Fibroblast of the conjunctiva (primary cell): Measurements from ENCODE around the gene TRAPPC2B.
"Not testable (repeated sequence)": the region's sequence is repeated elsewhere in the genome, so short reads cannot be mapped to it uniquely, and the experiment has no call there.

ENCODE experiments used
- DNase-seq: peaks from one replicate; pipeline ENCODE4 v3.0.0-alpha.2; 2010; ENCODE audit warnings: low read depth

Gene TRAPPC2B

DNA sequence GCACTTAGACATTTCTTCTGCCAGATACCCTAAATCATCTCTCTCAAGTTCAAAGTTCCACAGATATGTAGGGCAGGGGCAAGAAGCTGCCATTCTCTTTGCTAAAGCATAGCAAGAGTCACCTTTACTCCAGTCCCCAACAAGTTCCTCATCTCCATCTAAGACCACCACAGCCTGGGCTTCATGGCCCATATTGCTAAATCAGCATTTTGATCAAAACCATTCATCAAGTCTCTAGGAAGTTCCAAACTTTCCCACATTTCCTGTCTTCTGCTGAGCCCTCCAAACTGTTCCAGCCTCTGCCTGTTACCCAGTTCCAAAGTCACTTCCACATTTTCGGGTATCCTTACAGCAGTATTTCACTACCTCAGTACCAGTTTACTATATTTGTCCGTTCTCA is 11.3 kb downstream of the TRAPPC2B start:
- DNase-seq = not testable (repeated sequence)

DNA sequence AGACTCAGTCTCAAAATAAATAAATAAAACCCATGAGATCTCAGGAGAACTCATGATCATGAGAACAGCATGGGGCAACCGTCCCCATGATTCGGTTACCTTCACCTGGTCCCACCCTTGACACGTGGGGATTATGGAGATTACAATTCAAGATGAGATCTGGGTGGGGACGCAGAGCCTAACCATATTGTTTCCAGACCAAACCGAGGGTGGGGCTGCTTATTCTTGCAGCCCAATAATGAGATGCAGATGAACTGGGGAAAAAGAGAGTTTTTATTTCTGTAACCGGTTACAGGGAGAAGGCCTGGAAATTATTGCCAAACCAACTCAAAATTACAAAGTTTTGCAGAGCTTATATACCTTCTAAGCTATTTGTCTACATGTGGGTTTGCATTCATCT is 12.8 kb downstream of the TRAPPC2B start:
- no peak for DNase-seq

DNA sequence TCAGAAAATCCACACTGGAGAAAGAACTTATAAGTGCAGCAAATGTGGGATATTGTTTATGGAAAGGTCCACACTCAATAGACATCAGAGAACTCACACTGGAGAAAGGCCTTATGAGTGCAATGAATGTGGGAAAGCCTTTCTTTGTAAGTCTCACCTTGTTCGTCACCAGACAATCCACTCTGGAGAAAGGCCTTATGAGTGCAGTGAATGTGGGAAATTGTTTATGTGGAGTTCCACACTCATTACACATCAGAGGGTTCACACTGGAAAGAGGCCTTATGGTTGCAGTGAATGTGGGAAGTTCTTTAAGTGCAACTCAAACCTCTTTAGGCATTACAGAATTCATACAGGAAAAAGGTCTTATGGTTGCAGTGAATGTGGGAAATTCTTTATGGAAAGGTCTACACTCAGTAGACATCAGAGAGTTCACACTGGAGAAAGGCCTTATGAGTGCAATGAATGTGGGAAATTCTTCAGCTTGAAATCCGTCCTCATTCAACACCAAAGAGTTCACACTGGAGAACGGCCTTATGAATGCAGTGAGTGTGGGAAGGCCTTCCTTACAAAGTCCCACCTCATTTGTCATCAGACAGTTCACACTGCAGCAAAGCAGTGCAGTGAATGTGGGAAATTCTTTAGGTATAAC is 14.3 kb downstream of the TRAPPC2B start:
- no peak for DNase-seq

DNA sequence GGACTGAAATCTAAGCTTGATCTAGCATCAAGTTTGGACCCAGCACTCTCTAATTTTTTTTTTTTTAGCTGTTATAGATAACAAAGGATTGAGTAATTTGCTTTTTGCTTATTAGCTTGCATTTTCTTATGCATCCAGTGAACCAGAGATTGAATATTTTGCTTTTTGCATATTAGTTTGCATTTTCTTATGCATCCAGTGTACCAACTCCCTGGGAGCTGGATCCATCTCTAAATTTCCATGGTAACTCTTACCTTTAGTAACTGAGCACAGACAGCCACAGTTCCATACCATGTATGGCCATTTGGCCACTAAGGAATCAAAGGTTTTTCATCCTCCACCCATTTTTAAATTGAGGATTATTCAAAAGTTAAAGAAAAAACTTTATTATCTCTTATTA is 17.6 kb downstream of the TRAPPC2B start:
- no peak for DNase-seq

DNA sequence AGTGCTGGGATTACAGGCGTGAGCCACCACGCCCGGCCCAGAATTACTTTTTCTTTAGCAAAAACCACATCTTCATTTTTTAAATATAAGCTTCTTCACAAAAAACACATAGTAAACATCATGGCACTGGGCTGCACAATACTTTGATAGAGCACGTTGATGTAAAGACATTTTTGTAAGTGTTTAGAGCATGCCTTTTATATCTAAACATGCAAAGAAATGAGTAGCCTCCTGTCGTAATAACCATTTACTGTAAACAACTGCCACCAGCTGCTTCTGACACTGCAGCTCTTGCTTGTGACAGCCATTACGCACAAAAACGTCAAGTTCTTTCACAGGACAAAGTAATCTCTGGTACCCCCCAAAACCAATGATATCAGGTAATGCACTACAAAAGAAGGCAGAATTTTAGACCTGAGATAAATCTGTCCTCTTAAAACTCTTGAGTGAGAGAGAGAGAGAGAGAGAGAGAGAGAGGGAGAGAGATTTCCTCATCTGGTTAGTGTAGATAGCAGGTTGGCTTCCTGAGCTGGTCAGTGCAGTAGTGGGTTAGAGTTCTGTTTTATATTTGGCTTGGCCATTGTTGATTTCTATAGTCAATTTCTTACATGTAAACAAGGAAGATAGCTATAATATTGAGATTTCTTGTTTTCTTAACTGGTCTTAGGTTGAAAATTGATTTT is 19.6 kb downstream of the TRAPPC2B start:
- DNase-seq = no peak

DNA sequence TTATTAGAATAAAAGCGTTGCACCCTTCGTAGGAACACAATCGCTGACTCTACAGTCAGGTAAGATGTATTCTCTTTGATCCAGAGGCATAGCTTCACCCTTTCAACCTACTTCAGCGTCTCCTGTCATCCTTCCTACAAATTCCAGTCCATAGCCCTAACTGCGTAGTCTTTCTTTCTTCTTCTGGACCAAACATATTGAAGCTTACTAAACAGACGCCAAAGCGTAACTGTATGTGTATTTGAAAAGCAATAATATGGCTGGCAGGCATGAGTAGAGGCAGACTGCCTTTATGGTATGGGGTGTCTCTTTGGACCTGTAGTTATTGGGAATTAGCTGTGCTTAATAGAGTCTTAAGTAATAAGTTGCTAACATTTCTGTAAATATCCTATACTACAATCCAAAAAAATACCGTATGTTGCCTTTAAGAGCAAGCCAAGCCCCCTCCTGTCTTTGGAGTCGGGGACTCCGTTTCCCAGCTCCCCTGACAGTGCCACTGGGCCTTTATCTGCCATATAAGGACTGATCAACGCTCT is 25.9 kb downstream of the TRAPPC2B start:
- DNase-seq = no peak

DNA sequence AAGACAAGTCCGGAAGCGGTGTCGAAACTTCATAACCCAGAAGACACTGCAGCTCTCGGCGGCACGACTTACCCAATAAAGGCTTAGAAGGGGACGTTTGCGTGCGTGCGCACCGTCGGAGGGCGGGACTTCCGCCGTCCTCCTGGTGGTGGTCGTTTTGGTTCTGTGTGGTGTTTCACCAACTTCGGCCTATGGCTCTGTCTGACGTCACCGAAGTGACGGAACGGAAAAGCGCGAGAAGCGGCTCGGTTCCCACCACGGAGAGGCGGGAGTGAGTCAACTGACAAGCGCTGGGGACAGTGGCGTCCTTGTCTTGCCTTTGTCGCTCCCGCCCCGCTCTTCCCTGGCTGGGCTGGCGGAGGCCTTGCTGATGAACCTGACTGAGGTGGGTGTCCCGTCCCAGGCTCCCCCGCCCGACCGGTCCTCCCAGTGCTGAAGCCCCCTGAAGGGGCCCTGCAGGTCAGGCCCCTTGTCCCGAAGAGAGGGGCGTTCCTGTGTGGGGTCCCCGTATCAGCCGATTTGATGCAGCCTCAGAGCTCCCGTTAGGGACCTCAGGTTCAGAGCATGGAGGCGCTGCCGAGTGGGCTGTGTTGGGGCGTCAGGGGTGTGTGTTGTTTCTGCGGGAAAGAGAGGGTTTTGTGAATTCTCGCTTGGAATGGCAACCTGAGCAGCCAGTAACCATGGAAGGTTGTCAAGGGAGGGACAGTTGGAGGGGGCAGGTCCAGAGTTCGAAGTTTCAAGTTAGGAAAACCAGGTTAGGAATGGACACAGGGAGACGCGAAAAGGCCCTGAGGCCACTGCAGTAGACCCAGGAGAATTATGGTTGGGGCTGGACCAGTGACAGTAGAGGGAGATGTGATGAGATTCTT is 26.6 kb downstream of the TRAPPC2B start, which contains the start of gene ZNF548:
Gene ZNF548 (plus strand): TSS at position 125 of the 869 bp plus-strand sequence. CDS start 246 bp downstream, at position 371.
- DNase-seq = peak; percentile 98

DNA sequence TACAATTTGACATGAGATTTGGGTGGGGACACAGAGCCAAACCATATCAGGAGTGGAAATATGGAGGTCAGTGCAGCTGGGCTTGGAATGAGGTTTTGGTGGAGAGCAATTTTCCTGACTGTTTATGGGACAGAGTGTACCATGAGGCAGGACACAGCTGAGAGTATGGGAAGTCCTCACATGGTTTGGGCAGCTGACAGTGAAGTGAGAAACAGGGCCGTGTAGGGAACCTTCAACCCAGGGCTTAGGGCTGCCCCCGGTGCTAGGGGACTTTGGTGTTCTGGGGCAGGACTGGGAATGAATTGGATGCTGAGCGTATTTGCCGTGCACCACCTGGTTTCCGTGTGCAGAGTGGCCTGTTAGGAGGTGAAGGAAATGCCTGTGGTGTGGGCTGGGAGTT is 32.4 kb downstream of the TRAPPC2B start:
- DNase-seq = no peak

DNA sequence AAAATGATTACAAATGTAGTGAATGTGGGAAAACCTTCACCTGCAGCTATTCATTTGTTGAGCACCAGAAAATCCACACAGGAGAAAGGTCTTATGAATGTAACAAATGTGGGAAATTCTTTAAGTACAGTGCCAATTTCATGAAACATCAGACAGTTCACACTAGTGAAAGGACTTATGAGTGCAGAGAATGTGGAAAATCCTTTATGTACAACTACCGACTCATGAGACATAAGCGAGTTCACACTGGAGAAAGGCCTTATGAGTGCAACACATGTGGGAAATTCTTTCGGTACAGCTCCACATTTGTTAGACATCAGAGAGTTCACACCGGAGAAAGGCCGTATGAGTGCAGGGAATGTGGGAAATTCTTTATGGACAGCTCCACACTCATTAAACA is 35.5 kb downstream of the TRAPPC2B start:
- no peak for DNase-seq

DNA sequence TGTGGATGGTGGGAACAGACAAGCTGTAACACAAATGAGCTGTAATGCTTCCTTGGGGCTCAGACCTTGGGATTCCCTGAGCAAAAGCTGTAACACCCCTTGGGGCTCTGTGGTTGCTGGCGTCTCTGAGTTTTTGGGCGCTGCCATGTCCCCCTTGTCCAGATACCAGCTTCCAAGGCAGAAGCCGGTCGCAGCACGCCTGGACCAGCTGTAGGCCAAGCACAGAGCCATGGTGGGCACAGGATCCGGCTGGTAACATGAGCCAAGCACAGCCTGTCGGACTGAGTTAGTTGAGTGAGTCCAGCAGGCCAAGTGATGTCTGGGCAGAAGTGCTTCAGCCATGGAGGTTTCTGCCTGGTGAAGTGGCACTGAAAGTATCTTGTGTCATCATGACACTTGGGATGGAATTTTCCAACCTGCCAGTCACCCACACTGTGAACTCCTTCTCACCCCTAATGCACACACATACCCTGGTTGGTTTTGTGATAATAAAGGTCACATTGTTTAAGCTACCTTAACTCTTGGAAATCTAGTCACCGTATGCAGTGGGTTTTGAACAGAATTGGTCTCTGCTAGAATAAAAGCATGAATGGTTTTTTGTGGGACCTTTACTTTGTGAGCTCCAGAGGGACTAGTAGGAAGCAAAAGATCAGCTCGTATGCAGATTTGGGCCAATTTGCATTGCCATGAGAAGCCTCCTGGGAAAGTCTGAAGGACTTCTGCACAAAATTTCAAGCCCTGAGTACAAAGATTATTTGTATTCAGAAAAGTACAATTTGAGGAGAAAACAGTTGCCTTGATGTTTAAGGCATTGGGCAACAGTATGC is 40.6 kb downstream of the TRAPPC2B start:
- DNase-seq = no peak

DNA sequence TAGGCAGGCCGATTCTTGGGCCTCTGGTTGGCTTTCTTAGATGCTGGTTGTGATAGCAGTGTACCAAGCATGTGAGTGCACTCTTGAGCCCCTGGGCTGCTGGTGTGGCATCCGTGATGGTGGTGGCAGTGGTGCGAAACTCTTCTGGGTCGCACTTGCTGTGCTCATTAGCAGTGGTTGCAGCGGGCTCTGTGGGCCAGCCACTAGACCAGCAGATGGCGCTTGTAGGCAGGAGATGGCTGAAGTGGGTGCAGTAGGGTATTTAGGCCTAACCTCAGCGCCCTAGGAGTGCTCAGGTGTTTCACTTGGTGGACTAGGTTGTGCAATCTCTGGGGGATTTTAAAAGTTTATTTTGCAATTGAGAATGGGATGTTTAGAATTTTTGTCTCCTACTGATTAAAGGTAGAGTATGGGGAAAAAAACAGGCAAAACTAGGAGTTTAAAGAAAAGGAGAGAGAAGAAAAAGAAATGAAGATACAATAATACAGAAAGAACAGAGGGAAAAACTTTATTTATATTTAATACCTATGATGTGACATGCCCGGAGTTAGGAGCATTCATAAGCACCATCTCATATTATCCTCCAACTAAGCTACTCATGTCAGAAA is 43.3 kb downstream of the TRAPPC2B start:
- no peak for DNase-seq

DNA sequence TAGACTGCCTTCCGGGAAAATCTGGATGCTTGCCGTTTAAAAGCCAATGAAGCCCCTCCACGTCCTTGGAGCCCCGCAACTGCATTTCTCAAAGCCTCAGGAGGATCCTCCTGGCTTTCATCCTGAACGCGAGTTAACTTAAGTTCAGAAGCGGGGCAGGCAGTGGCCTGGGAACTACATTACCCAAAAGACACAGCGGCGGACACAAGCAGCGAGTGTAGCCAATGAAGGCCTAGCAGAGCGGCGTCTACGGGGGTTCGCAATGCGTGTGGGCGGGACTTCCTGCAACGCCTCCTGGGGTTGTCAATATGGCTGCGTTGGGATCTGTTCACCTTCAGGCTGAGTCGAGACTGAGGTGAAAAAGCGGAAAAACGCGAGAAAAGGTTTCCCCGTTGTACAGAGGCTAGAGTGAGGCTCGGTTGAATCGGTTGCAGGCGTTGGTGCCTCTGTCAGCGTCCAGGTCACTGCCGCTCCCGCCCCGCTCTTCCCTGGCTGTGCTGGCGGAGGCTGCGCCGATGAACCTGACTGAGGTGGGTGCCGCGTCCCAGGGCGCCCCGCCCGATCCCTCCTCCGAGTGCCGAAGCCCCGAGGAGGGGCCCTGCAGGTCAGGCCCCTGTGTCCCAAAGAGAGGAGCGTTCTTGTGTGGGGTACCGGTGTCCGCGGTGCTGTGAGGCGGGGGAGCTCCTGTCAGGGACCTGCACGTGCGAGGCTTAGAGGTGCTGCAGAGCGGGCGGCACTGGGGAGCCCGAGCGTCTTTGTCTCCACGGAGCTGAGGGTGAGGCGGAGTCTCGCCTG is 47.7 kb downstream of the TRAPPC2B start, which contains the start of gene ZNF17:
Gene ZNF17 (plus strand): TSS at position 285 of the 795 bp plus-strand sequence. CDS start 2,455 bp downstream, outside the sequence.
- peak; percentile 91 for DNase-seq
